Osteoblast (primary cell): ENCODE measurements around the gene UGT1A1. TPM values are rescaled to one million over a fixed set of nuclear protein-coding genes. Genes with fewer than 3 reads are reported as not detected.

ENCODE experiments used
- DNase-seq: peaks from one replicate; pipeline ENCODE4 v3.0.0; 2011; ENCODE audit warnings: low spot score, mixed read lengths; ENCODE audit not compliant: insufficient read length; ENCODE audit errors: missing footprints
- H2AFZ ChIP-seq: 2 replicates; pipeline ENCODE4 v1.6.0; 2011; ENCODE audit warnings: mild to moderate bottlenecking, low read length
- H3K27ac ChIP-seq: 2 replicates; pipeline ENCODE4 v1.5.1; 2011; ENCODE audit warnings: mild to moderate bottlenecking, low read depth, low read length, moderate library complexity
- H3K27me3 ChIP-seq: 2 replicates; pipeline ENCODE4 v1.6.0; 2012; ENCODE audit warnings: mild to moderate bottlenecking, control low read depth, inconsistent platforms, low read length, moderate library complexity; ENCODE audit not compliant: insufficient read depth
- H3K36me3 ChIP-seq: 2 replicates; pipeline ENCODE4 v1.5.1; 2011; ENCODE audit warnings: mild to moderate bottlenecking, low read length, control low read depth, moderate library complexity; ENCODE audit not compliant: insufficient read depth
- H3K4me1 ChIP-seq: 2 replicates; pipeline ENCODE4 v1.5.1; 2011; ENCODE audit warnings: mild to moderate bottlenecking, low read length, control low read depth, moderate library complexity; ENCODE audit not compliant: insufficient read depth
- H3K4me2 ChIP-seq: 2 replicates; pipeline ENCODE4 v1.6.0; 2011; ENCODE audit warnings: mild to moderate bottlenecking, low read length; ENCODE audit not compliant: insufficient read depth
- H3K4me3 ChIP-seq: fragments of 200-600 bp; sonication (generic); 3 replicates; pipeline ENCODE4 v1.5.1; 2012; ENCODE audit warnings: mild to moderate bottlenecking, low read length, inconsistent platforms; ENCODE audit not compliant: insufficient read depth
- H3K79me2 ChIP-seq: 2 replicates; pipeline ENCODE4 v1.6.0; 2012; ENCODE audit warnings: mild to moderate bottlenecking, low read length, control low read depth, inconsistent platforms; ENCODE audit not compliant: insufficient read depth
- H3K9me3 ChIP-seq: 2 replicates; pipeline ENCODE4 v1.5.1; 2011; ENCODE audit warnings: low read depth, low read length, control low read depth
- H4K20me1 ChIP-seq: 2 replicates; pipeline ENCODE4 v1.6.0; 2012; ENCODE audit warnings: mild to moderate bottlenecking, low read length, control low read depth; ENCODE audit not compliant: insufficient read depth
- total RNA-seq: library from RNA; depleted of rRNA; stranded (reverse); fragments of >200 nt; gene quantifications from 2 replicates; pipeline ENCODE4 v1.2.3, GENCODE V29; 2012
- TF ChIP-seq, protein P1 (sequence below): IDR thresholded peaks from 2 replicates; pipeline ENCODE4 v1.5.1; 2011; ENCODE audit warnings: mild to moderate bottlenecking, low read depth, low read length, moderate library complexity; ENCODE audit errors: extremely low read depth

Gene UGT1A1
- total RNA-seq, 1 donor, result not detected

DNA sequence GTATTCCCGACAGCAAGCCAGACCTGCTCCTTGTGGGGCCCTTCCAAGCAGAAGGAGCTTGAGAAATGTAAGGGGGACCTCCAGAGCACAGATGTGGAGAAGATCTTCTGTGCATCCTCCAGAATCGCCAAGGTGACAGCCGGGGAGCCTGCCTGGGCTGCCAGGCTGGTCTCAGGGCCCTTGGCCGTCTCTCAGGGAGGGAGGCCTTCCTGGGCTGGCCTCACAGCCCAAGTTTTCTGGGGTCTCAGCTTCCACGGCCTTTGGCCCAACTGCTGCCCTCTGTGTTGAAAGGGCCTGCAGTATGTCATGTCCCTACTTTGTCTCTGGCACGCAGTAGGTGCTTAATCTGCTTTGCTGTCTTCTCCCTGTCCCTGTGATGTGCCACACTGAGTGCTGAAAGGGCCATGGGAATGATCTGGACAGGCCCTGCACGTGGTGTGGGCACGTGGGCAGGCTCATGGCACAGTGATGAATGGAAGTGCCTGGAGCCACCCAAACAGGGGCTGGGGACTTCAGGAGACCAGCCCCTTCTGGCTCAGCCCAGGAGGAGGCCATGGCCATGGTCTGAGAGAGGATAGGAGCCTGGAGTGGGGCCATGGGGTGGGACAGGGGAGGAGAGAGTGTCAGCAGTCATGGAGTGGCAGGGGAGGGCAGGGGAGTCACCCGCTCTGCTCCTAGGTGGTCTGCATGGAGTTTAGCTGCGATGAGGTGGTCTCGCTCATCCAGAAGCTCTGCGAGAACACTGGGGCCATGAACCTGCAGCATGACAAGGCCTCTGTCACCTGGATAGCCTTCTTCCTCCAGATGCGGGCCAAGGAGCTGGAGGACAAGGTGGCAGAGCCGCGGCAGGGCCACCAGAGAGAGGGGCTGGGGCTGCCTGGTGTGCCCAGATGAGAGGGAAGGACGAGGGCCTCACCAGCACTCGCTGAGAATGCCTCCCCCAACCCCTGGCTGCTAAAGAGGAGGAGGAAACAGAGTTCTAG lies 58.9 kb downstream of the UGT1A1 start:
- H2AFZ ChIP-seq, result no peak overlapping the region
- H3K4me1 ChIP-seq, result no peaks in the 10 kb centered on the region
- DNase-seq, result peak; percentile 65
- H3K27me3 ChIP-seq, result peaks cover 10% of the 10 kb centered on the region
- no peak overlapping the region for H3K4me2 ChIP-seq
- H3K9me3 ChIP-seq, result no peaks in the 10 kb centered on the region
- TF ChIP-seq, protein P1, sequence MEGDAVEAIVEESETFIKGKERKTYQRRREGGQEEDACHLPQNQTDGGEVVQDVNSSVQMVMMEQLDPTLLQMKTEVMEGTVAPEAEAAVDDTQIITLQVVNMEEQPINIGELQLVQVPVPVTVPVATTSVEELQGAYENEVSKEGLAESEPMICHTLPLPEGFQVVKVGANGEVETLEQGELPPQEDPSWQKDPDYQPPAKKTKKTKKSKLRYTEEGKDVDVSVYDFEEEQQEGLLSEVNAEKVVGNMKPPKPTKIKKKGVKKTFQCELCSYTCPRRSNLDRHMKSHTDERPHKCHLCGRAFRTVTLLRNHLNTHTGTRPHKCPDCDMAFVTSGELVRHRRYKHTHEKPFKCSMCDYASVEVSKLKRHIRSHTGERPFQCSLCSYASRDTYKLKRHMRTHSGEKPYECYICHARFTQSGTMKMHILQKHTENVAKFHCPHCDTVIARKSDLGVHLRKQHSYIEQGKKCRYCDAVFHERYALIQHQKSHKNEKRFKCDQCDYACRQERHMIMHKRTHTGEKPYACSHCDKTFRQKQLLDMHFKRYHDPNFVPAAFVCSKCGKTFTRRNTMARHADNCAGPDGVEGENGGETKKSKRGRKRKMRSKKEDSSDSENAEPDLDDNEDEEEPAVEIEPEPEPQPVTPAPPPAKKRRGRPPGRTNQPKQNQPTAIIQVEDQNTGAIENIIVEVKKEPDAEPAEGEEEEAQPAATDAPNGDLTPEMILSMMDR, result no peak
- no peak overlapping the region for H3K27ac ChIP-seq
- no peaks in the 10 kb centered on the region for H4K20me1 ChIP-seq
- no peaks in the 10 kb centered on the region for H3K79me2 ChIP-seq
- no peaks in the 10 kb centered on the region for H3K36me3 ChIP-seq
- no peak overlapping the region for H3K4me3 ChIP-seq

DNA sequence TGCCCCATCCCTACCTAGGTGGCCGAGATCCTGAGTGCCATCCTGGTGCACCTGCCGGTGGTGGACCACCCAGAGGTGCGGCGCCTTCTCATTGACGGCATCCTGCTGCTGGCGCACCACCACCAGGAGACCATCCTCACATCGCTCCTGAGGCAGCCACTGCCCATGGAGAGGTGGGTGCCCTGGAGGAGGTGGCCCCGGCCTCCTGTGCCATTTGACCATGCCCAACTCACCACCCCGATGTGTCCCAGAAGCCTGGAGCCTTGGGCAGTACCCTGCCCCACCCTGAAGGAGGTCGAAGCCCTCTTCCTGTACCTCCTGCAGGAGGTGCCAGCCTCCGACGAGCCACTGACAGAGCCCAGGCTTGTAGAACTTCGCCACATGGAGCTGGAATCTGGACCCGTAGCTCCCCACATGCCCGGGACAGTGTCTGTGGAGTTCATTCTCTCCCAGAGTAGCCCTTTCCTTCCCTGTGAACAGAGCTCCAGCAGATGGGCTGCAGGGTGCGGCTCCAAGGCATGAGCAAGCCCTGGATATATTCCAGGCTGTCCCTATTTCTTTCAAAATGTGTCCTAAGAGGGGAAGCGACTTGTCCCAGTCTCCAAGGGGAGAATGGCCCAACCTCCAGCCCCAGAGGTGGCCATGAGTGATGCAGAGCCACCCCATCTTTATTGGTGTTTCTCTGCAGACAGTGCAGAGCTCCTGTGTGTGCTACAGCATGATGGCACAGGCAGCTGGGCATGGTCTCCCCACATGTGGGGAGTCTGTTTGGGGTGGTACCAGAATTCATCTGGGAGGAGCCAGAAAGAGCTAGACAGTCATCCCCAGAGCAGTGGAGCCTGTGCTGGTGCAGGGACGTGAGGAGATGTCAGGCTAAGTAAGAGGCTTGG lies 60.1 kb downstream of the UGT1A1 start:
- Histone ChIP-seq H3K27ac (no peak overlapping the region), H2AFZ (no peak overlapping the region), H3K9me3 (no peaks in the 10 kb centered on the region), H3K4me2 (no peak overlapping the region), H3K79me2 (no peaks in the 10 kb centered on the region), H4K20me1 (no peaks in the 10 kb centered on the region), H3K4me1 (no peaks in the 10 kb centered on the region), H3K36me3 (no peaks in the 10 kb centered on the region), H3K4me3 (no peak overlapping the region), H3K27me3 (peaks cover 10% of the 10 kb centered on the region)
- TF ChIP-seq, protein P1, result no peak
- peak; percentile 65 for DNase-seq

DNA sequence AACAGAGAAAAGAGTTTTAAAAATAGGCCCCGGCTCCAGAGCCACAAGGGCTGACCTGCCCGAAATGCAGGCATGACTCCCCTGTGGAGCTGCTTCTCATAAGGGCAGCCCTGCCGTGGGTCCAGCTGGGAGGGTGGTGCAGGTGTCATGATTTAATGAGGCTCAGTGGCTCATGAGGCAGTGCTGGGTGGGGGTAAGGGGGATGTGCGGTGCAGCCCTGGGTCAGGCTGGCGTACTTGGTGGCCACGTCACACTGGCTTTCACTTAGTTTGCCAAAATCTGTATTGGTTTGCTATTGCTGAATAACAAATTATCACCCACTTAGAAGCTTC lies 60.7 kb downstream of the UGT1A1 start:
- Histone ChIP-seq H2AFZ (no peak overlapping the region), H4K20me1 (no peaks in the 10 kb centered on the region), H3K27ac (no peak overlapping the region), H3K27me3 (peaks cover 10% of the 10 kb centered on the region), H3K4me3 (no peak overlapping the region), H3K9me3 (no peaks in the 10 kb centered on the region), H3K79me2 (no peaks in the 10 kb centered on the region), H3K4me2 (no peak overlapping the region), H3K36me3 (no peaks in the 10 kb centered on the region), H3K4me1 (no peaks in the 10 kb centered on the region)
- TF ChIP-seq, protein P1, result no peak
- peak; percentile 72 for DNase-seq
